Activated naive CD8-positive, alpha-beta T cell treated with anti-CD3 and anti-CD28 coated beads, Interleukin-2, amount 50 U/mL, for 24 hours (primary cell): ENCODE measurements around the gene FBRSL1.
A peak's percentile ranks its signal among the peaks of the same experiment; 100 is the strongest.

Experiments
- ATAC-seq: fragments of 150-1000 bp; cut with Tn5 transposase; one replicate; pipeline ENCODE4 v1.10.0; 2021
- DNase-seq: peaks from one replicate; pipeline ENCODE4 v3.0.0; 2021
- H3K27ac Mint-ChIP-seq: one replicate; pipeline ENCODE4 v1.8.0; 2021; ENCODE audit warnings: mild to moderate bottlenecking, mixed read lengths
- H3K27me3 Mint-ChIP-seq: one replicate; pipeline ENCODE4 v1.8.0; 2021; ENCODE audit warnings: mixed read lengths
- H3K36me3 Mint-ChIP-seq: one replicate; pipeline ENCODE4 v1.8.0; 2021; ENCODE audit warnings: low read depth, mixed read lengths
- H3K4me1 Mint-ChIP-seq: one replicate; pipeline ENCODE4 v1.8.0; 2021; ENCODE audit warnings: mixed read lengths
- H3K4me3 Mint-ChIP-seq: one replicate; pipeline ENCODE4 v1.8.0; 2021; ENCODE audit warnings: mild to moderate bottlenecking, moderate library complexity, mixed read lengths
- H3K9me3 Mint-ChIP-seq: one replicate; pipeline ENCODE4 v1.8.0; 2021; ENCODE audit warnings: mixed read lengths

Gene FBRSL1

GRCh38 chr12:132500856-132501180 is 10.9 kb downstream of the FBRSL1 start:
- no peak for ATAC-seq
- Mint-ChIP-seq H3K4me1 (peaks cover 39% of the 10 kb centered on the region), H3K27ac (no peak overlapping the region), H3K27me3 (no peaks in the 10 kb centered on the region), H3K9me3 (no peaks in the 10 kb centered on the region), H3K36me3 (no peaks in the 10 kb centered on the region), H3K4me3 (no peak overlapping the region)
- no peak for DNase-seq

- Mint-ChIP-seq H3K4me3 (no peak overlapping the region), H3K36me3 (no peaks in the 10 kb centered on the region), H3K27ac (no peak overlapping the region), H3K4me1 (peaks cover 39% of the 10 kb centered on the region), H3K9me3 (no peaks in the 10 kb centered on the region), H3K27me3 (no peaks in the 10 kb centered on the region)
- DNase-seq (no peak), ATAC-seq (no peak)
These were observed 11.4 kb downstream of the FBRSL1 start for GRCh38 chr12:132501204-132501940.

DNA sequence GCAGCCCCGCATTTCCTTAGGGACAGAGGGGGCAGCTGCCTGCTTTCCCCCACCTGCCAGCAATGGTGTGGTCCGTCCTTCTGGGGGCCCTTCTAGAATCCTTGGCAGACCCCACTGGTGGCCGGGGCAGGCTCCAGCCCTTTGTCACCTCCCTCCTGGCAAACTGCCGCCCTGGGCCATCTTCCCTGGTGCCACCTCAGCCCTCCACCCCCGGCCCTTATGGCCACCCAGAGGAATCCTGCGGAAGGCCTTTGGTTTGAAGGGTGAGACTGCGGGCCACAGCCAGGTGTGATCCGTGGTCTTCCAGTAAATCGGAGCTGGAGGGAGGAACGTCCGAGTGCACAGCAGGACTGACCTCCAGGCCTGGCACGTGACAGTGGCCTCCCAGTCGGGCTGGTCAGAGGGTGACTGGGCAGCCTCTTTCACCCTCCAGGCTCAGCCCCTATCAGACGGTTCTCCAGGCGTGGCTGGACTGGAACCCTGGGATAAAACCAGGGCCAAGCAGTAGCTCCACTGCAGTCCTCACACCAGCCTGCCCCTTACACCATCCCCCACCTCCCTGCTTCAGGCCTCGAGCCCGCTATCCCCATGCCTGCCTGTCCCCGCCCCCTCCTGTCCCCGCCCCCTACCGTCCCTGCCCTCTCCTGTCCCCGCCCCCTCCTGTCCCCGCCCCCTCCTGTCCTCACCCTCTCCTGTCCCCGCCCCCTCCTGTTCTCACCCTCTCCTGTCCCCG is 12.4 kb downstream of the FBRSL1 start:
- no peak overlapping the region for H3K27ac Mint-ChIP-seq
- H3K9me3 Mint-ChIP-seq, result no peaks in the 10 kb centered on the region
- ATAC-seq (no peak), DNase-seq (no peak)
- H3K36me3 Mint-ChIP-seq, result no peaks in the 10 kb centered on the region
- H3K4me1 Mint-ChIP-seq, result peaks cover 43% of the 10 kb centered on the region
- H3K4me3 Mint-ChIP-seq, result no peak overlapping the region
- H3K27me3 Mint-ChIP-seq, result no peaks in the 10 kb centered on the region

DNA sequence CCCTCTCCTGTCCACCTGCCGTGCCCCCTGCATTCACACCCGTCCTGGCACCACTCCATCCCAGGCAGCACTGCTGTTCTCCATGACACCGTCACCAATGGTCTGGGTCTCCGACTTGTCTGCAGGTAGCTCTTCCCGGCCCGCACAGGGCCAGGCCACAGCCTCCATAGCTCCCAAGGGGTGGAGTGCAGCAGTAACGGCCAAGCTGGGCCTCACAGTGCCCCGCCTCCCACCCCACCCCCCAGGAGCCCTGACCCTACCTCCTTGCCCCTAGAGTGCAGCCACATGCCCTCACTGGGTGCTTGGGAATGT is 12.9 kb downstream of the FBRSL1 start:
- Mint-ChIP-seq H3K4me3 (no peak overlapping the region), H3K27me3 (no peaks in the 10 kb centered on the region), H3K9me3 (no peaks in the 10 kb centered on the region), H3K27ac (no peak overlapping the region), H3K4me1 (peaks cover 43% of the 10 kb centered on the region), H3K36me3 (no peaks in the 10 kb centered on the region)
- DNase-seq, result no peak
- no peak for ATAC-seq

DNA sequence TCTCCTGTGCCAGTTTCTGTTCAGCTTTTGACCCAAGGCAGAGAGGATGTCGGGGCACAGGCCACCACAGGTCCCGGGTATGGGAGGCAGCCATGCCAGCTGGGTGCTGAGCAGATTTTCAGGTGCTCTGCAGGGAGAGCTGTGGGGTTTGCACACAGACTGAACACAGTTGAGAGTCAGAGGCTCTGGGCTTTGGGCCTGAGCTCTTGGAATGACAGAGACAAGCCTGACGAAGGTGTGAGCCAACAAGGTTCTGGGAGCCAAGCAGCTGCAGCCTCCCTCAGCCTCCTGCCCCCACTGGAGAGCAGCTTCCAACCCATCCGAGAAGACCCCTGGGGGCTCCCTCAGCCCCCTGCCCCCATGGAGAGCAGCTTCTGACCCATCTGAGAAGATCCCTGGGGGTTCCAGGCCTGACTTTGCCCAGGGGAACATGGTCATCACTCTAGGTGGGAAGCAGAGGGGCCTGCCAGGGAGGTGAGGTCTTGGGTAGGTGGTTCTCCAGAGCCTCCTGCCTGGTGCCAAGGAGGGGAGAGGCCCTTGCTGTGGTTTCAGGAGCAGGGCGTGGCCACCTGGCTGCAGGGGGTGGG is 13.8 kb downstream of the FBRSL1 start:
- no peak overlapping the region for H3K4me3 Mint-ChIP-seq
- H3K9me3 Mint-ChIP-seq, result no peaks in the 10 kb centered on the region
- H3K4me1 Mint-ChIP-seq, result peaks cover 44% of the 10 kb centered on the region
- H3K27ac Mint-ChIP-seq, result no peak overlapping the region
- DNase-seq, result no peak
- ATAC-seq, result no peak
- H3K36me3 Mint-ChIP-seq, result no peaks in the 10 kb centered on the region
- H3K27me3 Mint-ChIP-seq, result no peaks in the 10 kb centered on the region

GRCh38 chr12:132505105-132505851 is 15.3 kb downstream of the FBRSL1 start:
- DNase-seq (no peak), ATAC-seq (no peak)
- peak overlapping the region; percentile 31 for H3K27ac Mint-ChIP-seq
- H3K27me3 Mint-ChIP-seq, result no peaks in the 10 kb centered on the region
- H3K9me3 Mint-ChIP-seq, result no peaks in the 10 kb centered on the region
- no peak overlapping the region for H3K4me3 Mint-ChIP-seq
- H3K36me3 Mint-ChIP-seq, result no peaks in the 10 kb centered on the region
- H3K4me1 Mint-ChIP-seq, result peaks cover 42% of the 10 kb centered on the region

GRCh38 chr12:132505852-132506219 is 15.9 kb downstream of the FBRSL1 start:
- Mint-ChIP-seq H3K27ac (no peak overlapping the region), H3K4me1 (peaks cover 37% of the 10 kb centered on the region), H3K4me3 (no peak overlapping the region), H3K27me3 (no peaks in the 10 kb centered on the region), H3K9me3 (no peaks in the 10 kb centered on the region), H3K36me3 (no peaks in the 10 kb centered on the region)
- ATAC-seq (no peak), DNase-seq (no peak)

GRCh38 chr12:132506328-132507160 is 16.6 kb downstream of the FBRSL1 start:
- H3K27ac Mint-ChIP-seq, result peak overlapping the region; percentile 63
- H3K27me3 Mint-ChIP-seq, result no peaks in the 10 kb centered on the region
- ATAC-seq (peak; percentile 87), DNase-seq (peak; percentile 76)
- H3K36me3 Mint-ChIP-seq, result no peaks in the 10 kb centered on the region
- peaks cover 37% of the 10 kb centered on the region for H3K4me1 Mint-ChIP-seq
- no peaks in the 10 kb centered on the region for H3K9me3 Mint-ChIP-seq
- H3K4me3 Mint-ChIP-seq, result peak overlapping the region; percentile 53

- Mint-ChIP-seq H3K4me3 (no peak overlapping the region), H3K4me1 (peaks cover 34% of the 10 kb centered on the region), H3K36me3 (no peaks in the 10 kb centered on the region), H3K9me3 (no peaks in the 10 kb centered on the region), H3K27ac (no peak overlapping the region), H3K27me3 (no peaks in the 10 kb centered on the region)
- DNase-seq (no peak), ATAC-seq (no peak)
These were observed 17.2 kb downstream of the FBRSL1 start for GRCh38 chr12:132507161-132507538.

- no peak for ATAC-seq
- Mint-ChIP-seq H3K4me3 (no peak overlapping the region), H3K9me3 (no peaks in the 10 kb centered on the region), H3K27ac (no peak overlapping the region), H3K27me3 (no peaks in the 10 kb centered on the region), H3K36me3 (no peaks in the 10 kb centered on the region), H3K4me1 (peaks cover 32% of the 10 kb centered on the region)
- DNase-seq, result no peak
These were observed 17.9 kb downstream of the FBRSL1 start for GRCh38 chr12:132507656-132508490.

DNA sequence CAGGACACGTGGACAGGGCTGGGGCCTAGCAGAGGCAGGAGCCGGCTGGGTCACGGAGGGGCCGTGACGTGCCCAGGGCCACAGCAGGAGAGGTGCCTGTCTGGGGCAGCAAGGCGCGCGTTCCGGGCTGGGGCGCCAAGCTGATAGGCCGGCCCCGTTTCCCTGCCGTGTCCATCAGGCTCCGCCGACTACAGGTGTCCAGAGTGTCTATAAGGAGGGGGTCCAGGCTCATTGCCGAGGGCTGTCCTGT is 18.5 kb downstream of the FBRSL1 start:
- Mint-ChIP-seq H3K4me1 (peaks cover 29% of the 10 kb centered on the region), H3K36me3 (no peaks in the 10 kb centered on the region), H3K4me3 (no peak overlapping the region), H3K27me3 (no peaks in the 10 kb centered on the region), H3K9me3 (no peaks in the 10 kb centered on the region), H3K27ac (no peak overlapping the region)
- ATAC-seq (no peak), DNase-seq (no peak)

- DNase-seq (no peak), ATAC-seq (no peak)
- Mint-ChIP-seq H3K4me3 (no peak overlapping the region), H3K9me3 (no peaks in the 10 kb centered on the region), H3K27ac (no peak overlapping the region), H3K36me3 (no peaks in the 10 kb centered on the region), H3K27me3 (no peaks in the 10 kb centered on the region), H3K4me1 (peaks cover 23% of the 10 kb centered on the region)
These were observed 19.1 kb downstream of the FBRSL1 start for GRCh38 chr12:132508860-132509732.

GRCh38 chr12:132510111-132510724 is 20.3 kb downstream of the FBRSL1 start:
- ATAC-seq (no peak), DNase-seq (no peak)
- peaks cover 20% of the 10 kb centered on the region for H3K4me1 Mint-ChIP-seq
- H3K27me3 Mint-ChIP-seq, result no peaks in the 10 kb centered on the region
- peaks cover 1% of the 10 kb centered on the region for H3K36me3 Mint-ChIP-seq
- no peaks in the 10 kb centered on the region for H3K9me3 Mint-ChIP-seq
- no peak overlapping the region for H3K4me3 Mint-ChIP-seq
- H3K27ac Mint-ChIP-seq, result no peak overlapping the region
